Heart left ventricle (tissue), 16 donors: Measurements from ENCODE around the gene SLC22A23. TPM values are rescaled to one million over a fixed set of nuclear protein-coding genes. Genes with fewer than 3 reads are reported as not detected.

Experiments used
- ATAC-seq, 4 donors: fragments of 200-7000 bp; cut with Tn5 transposase; one replicate each; pipeline ENCODE4 v1.9.1; 2020 to 2022; ENCODE audit warnings: moderate library complexity in 4 of 4, mild to moderate bottlenecking in 3 of 4, moderate number of reproducible peaks in 1 of 4
- DNase-seq, 5 donors: peaks; one replicate each; pipeline ENCODE4 v3.0.0-alpha.2; 2020
- H3K27ac ChIP-seq, 12 donors: fragments of 200-600 bp; sonication (generic) in 4 of 12; one replicate each; pipeline versions ENCODE4 v1.5.0 to v1.8.0; 2016 to 2022; ENCODE audit warnings: mild to moderate bottlenecking in 2 of 12
- H3K27me3 ChIP-seq, 9 donors: fragments of 200-600 bp; sonication (generic) in 2 of 9; one replicate each; pipeline versions ENCODE4 v1.5.1 to v1.8.0; 2016 to 2022; ENCODE audit warnings: mild to moderate bottlenecking in 3 of 9
- H3K36me3 ChIP-seq, 9 donors: fragments of 200-600 bp; sonication (generic) in 2 of 9; one replicate each; pipeline versions ENCODE4 v1.5.0 to v1.8.0; 2018 to 2022; ENCODE audit warnings: mild to moderate bottlenecking in 2 of 9
- H3K4me1 ChIP-seq, 12 donors: fragments of 200-600 bp; sonication (generic) in 4 of 12; one replicate each; pipeline versions ENCODE4 v1.5.0 to v1.8.0; 2016 to 2022; ENCODE audit warnings: mild to moderate bottlenecking in 3 of 12
- H3K4me3 ChIP-seq, 12 donors: fragments of 200-600 bp; sonication (generic) in 4 of 12; one replicate each; pipeline versions ENCODE4 v1.5.0 to v1.8.0; 2017 to 2022; ENCODE audit warnings: mild to moderate bottlenecking in 9 of 12, moderate library complexity in 4 of 12
- H3K9me3 ChIP-seq, 12 donors: fragments of 200-600 bp; sonication (generic) in 4 of 12; one replicate each; pipeline versions ENCODE4 v1.5.0 to v1.8.0; 2016 to 2022; ENCODE audit warnings: mild to moderate bottlenecking in 1 of 12
- CTCF ChIP-seq, 12 donors: fragments of 200-600 bp; sonication (generic) in 4 of 12; IDR thresholded peaks; one replicate each; pipeline versions ENCODE4 v1.5.0 to v1.8.0; 2018 to 2022; ENCODE audit warnings: antibody characterized with exemption in 12 of 12, mild to moderate bottlenecking in 5 of 12
- POLR2A ChIP-seq, 2 donors: fragments of 450-650 bp; IDR thresholded peaks; one replicate each; pipeline ENCODE4 v1.6.1; 2017; ENCODE audit warnings: antibody characterized with exemption in 2 of 2, mild to moderate bottlenecking in 2 of 2, moderate library complexity in 2 of 2
- WGBS, 4 donors: extraction: QIAGEN DNeasy Blood & Tissue Kit in 2 of 4; methylation state at CpG; one replicate each; pipeline versions ENCODE4 v1.1.5 to v1.1.7; 2013 to 2018; 5-methylcytosine and 5-hydroxymethylcytosine counted together
- intact Hi-C, 10 donors: fragments of 100-400 bp; cut with DNase I; formaldehyde crosslinking; loops; one replicate each; pipeline versions ENCODE4 v1.11.1 to v1.14.2; 2022
- polyA plus RNA-seq, 2 donors: library from polyadenylated mRNA; stranded (reverse); fragments of 200-250 nt; gene quantifications; one replicate each; pipeline ENCODE4 v1.2.3, GENCODE V29; 2013
- total RNA-seq, 9 donors: library from RNA; depleted of rRNA in 2 of 9; stranded (reverse); fragments of >200 nt in 2 of 9; fragmentation: NEBNext Ultra II Directional in 3 of 9; extraction: Animal tissue kit (Norgen Biotek cat#: 25700) in 3 of 9; gene quantifications; one replicate each; pipeline versions ENCODE4 v1.1.0 to v1.2.4, GENCODE V29; 2016 to 2023
- donor health status: ischemic (EF 13 %, LVEDD 7.1; RV severe dilation, severe dysfunction).
- donor health status: healthy with polysubstance abuse.
- donor health status: DM: no; HTN: yes; CAD: no.
- donor health status: DM: no; HTN: no; CAD: no.
- donor health status: ischemic (EF 25% LVEDD 6.9; RV normal size, moderate dysfunction).
- donor health status: ischemic (EF 25% LVEDD 5.7; RV mildly dilated, moderate dysfunction).
- donor health status: healthy.
- donor health status: DM: yes; HTN: yes; CAD: no.
- donor health status: ischemic (EF 35%, LVEDD 5.7; RV mildly dilated, moderate dysfunction).
- donor health status: nonischemic (EF 11% LVEDD 7.7; RV severe dilation, severe dysfunction).
- donor health status: DM: yes; HTN: yes; CAD: no.
- donor health status: PGD.
- donor health status: ischemic (EF 29% LVEDD 5.4; RV normal size, mild dysfunction).
- donor health status: nonischemic (EF 23%, LVEDD 6.1; RV moderate dilation, normal function).

The SLC22A23 gene
- total and polyA plus RNA-seq, 11 donors = 2.9 to 12.4 (median 5.2) TPM

DNA sequence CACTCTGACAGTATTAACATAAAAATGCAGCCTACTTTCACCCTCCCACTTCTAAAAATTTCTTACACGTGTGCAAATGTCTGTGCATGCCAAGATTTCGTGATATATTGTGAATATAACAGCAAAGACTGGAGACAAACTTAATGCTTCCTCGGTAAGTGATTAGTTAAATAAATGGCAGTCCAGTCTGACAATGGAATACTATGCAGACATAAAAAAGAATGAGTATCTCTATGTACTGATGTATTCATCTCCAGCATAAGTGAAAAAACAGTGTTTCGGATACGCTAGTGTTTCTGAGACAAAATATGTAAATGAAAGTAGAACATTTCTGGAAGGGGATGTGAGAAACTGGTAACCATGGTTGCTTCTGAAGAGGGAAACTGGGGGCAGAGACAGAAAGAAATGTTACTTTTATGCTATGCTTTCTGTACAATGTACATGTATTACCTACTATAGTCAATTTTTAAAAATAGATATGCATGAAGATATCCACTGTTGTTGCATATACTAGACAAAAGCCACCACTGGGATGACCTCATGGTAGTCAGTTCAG is 7.0 kb downstream of the SLC22A23 start:
- no peak overlapping the region for H3K27ac ChIP-seq
- intact Hi-C loops = loop anchor here in 7 of 10 donors (10.0 kb wide), 3 partner anchors 155 to 285 kb away; no protein-coding TSS in a partner anchor
- H3K9me3 ChIP-seq = no peaks in the 10 kb centered on the region
- no peak for ATAC-seq
- H3K27me3 ChIP-seq = peaks cover 0 to 27% (median 0%) of the 10 kb centered on the region in 9 donors
- H3K4me3 ChIP-seq = no peak overlapping the region
- H3K36me3 ChIP-seq = no peaks in the 10 kb centered on the region
- peaks cover 0 to 14% (median 7%) of the 10 kb centered on the region in 12 donors for H3K4me1 ChIP-seq
- no peak for DNase-seq
- no peak for TF ChIP-seq POLR2A (IDR thresholded peaks at IDR 0.05)
- 90 to 94% (median 93%) methylated on average over 5 of the region's 5 CpGs for WGBS, 4 donors

- ATAC-seq (no peak), DNase-seq (no peak)
- TF ChIP-seq POLR2A (IDR thresholded peaks at IDR 0.05) = no peak
- no peaks in the 10 kb centered on the region for H3K36me3 ChIP-seq
- intact Hi-C loops = no loop called here
- 75 to 88% (median 81%) methylated on average over 2 of the region's 2 CpGs for WGBS, 4 donors
- no peaks in the 10 kb centered on the region for H3K9me3 ChIP-seq
- H3K27ac ChIP-seq = no peak overlapping the region
- peaks cover 0 to 9% (median 4%) of the 10 kb centered on the region in 12 donors for H3K4me1 ChIP-seq
- H3K4me3 ChIP-seq = no peak overlapping the region
- peaks cover 0 to 27% (median 0%) of the 10 kb centered on the region in 9 donors for H3K27me3 ChIP-seq
Measured at GRCh38 chr6:3449321-3449720, 7.5 kb downstream of the SLC22A23 start.

- peaks cover 0 to 3% (median 0%) of the 10 kb centered on the region in 12 donors for H3K4me1 ChIP-seq
- no peaks in the 10 kb centered on the region for H3K36me3 ChIP-seq
- peaks cover 0 to 7% (median 0%) of the 10 kb centered on the region in 9 donors for H3K27me3 ChIP-seq
- no peak overlapping the region for H3K4me3 ChIP-seq
- DNase-seq (no peak), ATAC-seq (no peak)
- TF ChIP-seq CTCF (IDR thresholded peaks at IDR 0.05) = no peak
- TF ChIP-seq POLR2A (IDR thresholded peaks at IDR 0.05) = no peak
- intact Hi-C loops = no loop called here
- WGBS, 4 donors = 91 to 95% (median 92%) methylated on average over 6 of the region's 6 CpGs
- H3K27ac ChIP-seq = no peak overlapping the region
- H3K9me3 ChIP-seq = no peaks in the 10 kb centered on the region
Measured at GRCh38 chr6:3447005-3447404, 9.8 kb downstream of the SLC22A23 start.

GRCh38 chr6:3446184-3446583 is 10.7 kb downstream of the SLC22A23 start:
- no peaks in the 10 kb centered on the region for H3K27me3 ChIP-seq
- no peak overlapping the region for H3K27ac ChIP-seq
- no peak overlapping the region for H3K4me3 ChIP-seq
- no peak for TF ChIP-seq CTCF (IDR thresholded peaks at IDR 0.05)
- TF ChIP-seq POLR2A (IDR thresholded peaks at IDR 0.05) = no peak
- H3K4me1 ChIP-seq = peaks cover 0 to 3% (median 0%) of the 10 kb centered on the region in 12 donors
- H3K36me3 ChIP-seq = no peaks in the 10 kb centered on the region
- ATAC-seq (no peak), DNase-seq (no peak)
- intact Hi-C loops = no loop called here
- 91 to 97% (median 93%) methylated on average over 4 of the region's 4 CpGs for WGBS, 4 donors
- no peaks in the 10 kb centered on the region for H3K9me3 ChIP-seq

- Histone ChIP-seq H3K27ac (no peak overlapping the region), H3K36me3 (no peaks in the 10 kb centered on the region), H3K9me3 (no peaks in the 10 kb centered on the region), H3K4me1 (peaks cover 0 to 3% (median 0%) of the 10 kb centered on the region in 12 donors), H3K4me3 (no peak overlapping the region), H3K27me3 (no peaks in the 10 kb centered on the region)
- TF ChIP-seq POLR2A (IDR thresholded peaks at IDR 0.05) = no peak
- no peak for TF ChIP-seq CTCF (IDR thresholded peaks at IDR 0.05)
- intact Hi-C loops = no loop called here
- ATAC-seq = no peak
- WGBS, 4 donors = 86 to 91% (median 89%) methylated on average over 14 to 18 of the region's 18 CpGs
- DNase-seq = no peak
Measured at GRCh38 chr6:3444276-3445088, 12.4 kb downstream of the SLC22A23 start.
